Brain pericyte (primary cell): ENCODE data around the gene RNF111.

Experiments used
- DNase-seq: peaks from one replicate; pipeline ENCODE4 v3.0.0-alpha.2; 2012; ENCODE audit warnings: low read depth, low spot score

The RNF111 gene

GRCh38 chr15:58987491-58988005 lies at the start of gene RNF111:
Gene RNF111, plus strand, starts transcription at chr15:58987663. Its CDS starts 43,160 bp downstream, at chr15:59030823.
- DNase-seq: peak; percentile 80

DNA sequence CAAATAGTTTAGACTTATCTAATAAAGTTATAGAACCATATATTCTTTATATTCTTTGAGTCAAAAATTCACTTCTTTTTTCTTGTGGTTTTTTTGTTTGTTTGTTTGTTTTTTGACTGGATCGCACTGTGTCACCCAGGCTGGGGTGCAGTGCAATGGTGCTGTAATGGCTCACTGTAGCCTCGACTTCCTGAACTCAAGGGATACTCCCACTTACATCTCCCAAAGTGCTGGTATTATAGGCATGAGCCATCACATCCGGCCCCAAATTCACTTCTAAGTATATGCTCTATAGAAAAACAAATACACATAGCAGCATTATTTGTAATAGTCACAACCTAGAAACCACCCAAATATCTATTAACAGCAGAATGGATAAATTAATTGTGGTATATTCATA lies 40.3 kb upstream of the RNF111 start:
- DNase-seq: no peak

DNA sequence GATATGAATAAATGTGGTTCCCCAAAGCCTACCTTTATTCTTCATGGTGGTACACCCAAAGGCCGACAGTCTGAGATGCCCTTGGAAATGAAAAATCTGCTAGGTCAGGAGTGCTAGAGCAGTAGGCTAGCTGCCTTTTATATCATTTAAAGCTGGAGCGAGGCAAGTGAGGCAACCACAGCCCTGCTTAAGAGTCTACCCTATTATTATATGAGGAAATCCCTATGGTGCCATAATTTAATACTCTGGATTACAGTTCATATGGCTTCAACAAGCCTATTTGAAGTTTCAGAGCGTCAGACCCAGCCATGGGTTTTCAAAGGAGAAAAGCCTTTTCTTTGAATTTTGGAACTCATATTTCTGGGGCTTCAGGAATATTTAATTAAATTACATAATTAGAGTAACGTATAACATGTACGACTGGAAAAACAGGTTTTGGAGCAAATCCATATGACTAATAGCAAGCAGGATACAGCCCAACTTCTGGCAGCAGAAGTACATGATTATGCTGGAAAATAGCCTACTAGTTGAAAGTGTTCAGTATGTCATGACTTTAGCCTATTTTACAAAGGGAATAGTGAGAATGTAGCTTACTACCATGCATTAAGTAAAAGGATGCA lies 36.0 kb upstream of the RNF111 start:
- DNase-seq: no peak

DNA sequence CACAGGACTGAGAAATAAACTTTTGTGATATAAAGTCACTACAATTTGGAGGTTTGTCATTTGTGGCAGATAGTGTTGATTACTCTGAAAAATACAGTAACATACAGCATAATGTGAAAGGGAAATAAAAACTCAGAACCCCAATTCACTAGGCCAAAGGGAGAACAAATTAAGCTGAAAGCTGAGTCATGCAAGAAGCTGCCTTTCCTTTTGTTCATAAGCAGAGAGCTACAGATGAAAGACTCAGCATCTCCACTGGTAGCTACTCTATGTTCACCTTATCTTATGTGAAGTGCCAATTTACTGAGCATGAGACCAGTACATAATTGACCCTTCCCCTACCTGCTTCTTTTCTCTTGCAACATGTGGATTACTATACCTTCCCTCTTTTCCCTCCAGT lies 34.7 kb upstream of the RNF111 start:
- no peak for DNase-seq

DNA sequence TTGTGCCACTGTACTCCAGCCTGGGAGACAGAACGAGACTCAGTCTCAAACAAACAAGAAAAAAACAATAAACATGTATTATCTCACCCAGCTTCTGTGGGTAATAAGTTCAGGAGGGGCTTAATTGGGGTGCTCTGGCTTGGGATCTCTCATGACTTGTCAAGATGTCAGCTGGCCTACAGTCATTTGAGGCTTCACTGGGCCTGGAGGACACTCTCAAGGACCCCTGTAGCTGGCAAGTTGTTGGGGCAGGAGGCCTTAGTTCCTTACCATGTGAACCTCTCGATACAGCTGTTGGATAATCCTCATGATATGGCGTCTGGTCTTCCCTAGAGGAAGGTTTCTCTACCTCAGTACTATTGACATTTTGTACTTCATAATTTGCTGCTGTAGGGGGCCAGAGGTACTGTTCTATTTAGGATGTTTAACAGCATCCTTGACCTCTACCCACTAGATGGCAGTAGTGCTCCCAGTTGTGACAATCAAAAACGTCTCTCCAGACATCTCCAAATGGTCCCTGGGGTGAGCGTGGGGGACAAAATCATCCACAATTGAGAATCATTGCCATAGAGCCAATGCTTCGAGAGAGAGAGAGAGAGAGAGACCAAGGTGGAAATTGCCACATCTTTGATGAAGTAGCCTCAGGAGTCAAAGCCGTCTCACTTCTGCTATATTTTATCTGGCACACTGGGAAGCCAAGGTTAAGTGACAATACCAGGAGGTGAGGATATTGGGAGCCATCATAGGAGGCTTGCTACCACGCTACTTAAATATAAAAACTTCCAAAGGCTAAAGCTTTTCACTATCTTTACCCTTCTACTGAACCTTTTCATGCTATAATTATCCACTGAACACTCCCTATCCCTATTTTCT lies 30.1 kb upstream of the RNF111 start:
- no peak for DNase-seq

DNA sequence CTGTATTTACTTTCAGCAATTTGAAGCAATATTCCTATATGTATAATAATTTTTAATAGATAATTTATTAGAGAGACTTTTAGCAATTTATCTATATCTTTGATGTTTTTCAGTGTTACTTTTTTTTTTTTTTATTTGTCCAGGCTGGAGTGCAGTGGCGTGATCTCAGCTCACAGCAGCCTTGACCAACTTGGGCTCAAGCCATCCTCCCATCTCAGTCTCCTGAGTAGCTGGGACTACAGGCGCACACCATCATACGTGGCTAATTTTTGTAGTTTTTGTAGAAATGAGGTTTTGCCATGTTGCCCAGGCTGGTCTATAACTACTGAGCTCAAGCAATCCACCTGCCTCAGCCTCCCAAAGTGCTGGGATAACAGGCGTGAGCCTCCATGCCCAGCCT lies 28.7 kb upstream of the RNF111 start:
- no peak for DNase-seq

- DNase-seq: no peak
Observed at GRCh38 chr15:58962136-58962535, 25.3 kb upstream of the RNF111 start.

DNA sequence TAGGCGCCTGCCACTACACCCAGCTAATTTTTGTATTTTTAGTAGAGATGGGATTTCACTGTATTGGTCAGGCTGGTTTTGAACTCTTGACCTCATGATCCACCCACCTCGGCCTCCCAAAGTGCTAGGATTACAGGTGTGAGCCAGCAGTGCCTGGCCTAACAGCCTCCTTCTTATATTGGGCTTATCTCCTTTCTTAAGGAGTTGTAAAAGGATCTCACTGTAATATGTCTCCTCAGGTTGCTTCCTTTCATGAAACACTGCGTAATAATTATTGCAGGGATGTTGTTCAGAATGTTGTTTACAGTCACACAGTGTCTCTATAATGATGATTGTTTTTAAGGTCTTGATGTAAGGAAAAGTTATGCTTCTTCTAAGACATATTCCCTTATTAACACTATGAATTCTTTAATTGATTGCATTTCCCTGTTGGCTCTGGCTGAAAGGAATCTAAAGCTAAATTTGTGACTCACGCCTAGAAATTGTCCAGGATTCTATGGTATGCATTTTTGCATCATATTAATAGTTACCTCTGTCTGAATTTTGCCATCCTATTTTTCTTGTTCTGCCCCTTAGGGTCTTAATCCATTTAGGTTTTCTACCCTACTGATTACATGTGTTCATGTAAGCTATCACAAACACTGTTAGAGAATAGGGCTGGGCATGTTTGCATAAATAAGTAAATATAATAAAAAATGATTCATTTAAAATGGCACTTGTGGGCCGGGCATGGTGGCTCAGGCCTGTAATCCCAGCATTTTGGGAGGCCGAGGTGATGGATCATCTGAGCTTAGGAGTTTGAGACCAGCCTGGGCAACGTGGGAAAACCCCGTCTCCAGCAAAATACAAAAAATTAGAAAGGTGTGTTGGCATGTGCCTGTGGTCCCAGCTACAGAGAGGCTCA lies 24.5 kb upstream of the RNF111 start:
- no peak for DNase-seq

DNA sequence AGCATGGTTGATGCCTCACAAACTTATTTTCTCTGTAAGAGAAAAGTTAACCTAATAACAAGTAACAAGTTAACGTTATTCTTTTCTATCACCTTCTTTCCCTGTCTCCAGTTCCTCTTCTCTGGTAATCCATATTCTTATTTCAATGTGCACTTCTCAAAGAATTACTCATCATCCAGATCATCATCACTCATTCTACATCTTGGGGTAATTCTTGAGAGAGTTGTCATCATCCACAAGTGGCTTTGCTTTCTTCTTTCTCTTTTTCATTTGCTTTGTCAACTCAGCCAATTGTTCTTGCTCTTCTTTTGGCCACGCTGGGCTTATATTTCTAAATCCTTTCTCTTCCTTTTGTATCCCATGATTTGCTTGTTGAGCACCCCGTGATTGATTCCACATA lies 20.8 kb upstream of the RNF111 start:
- no peak for DNase-seq

- DNase-seq: no peak
Observed at GRCh38 chr15:58967479-58967878, 20.0 kb upstream of the RNF111 start.

GRCh38 chr15:58977887-58978286 lies 9.6 kb upstream of the RNF111 start:
- DNase-seq: no peak

DNA sequence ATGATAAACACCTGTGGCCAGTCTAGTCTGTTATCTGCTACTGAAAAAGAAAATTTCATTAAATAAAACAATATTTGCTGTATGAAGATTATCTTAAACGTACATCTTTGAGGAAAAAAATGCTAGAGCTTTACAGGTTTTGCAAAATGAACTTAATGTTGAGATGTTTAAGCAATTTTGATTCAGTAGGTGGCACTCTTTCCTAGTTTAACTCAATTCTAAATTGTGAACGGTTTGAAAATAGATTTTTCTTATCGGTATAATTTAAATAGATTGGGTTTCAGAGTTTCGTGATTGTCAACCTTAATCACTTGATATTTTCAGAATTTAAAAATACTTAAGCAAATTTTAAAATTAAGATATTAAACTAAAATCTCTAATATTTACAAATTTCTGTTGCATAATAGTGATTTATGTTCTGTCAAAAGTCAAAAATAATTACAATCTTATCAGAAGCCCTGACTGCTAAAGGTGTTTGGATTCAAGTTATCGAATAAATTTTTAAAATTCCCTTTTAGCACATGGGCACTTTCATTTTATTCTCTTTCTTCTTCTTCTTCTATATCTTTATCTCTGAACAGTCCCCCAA lies 7.0 kb upstream of the RNF111 start:
- peak; percentile 10 for DNase-seq

DNA sequence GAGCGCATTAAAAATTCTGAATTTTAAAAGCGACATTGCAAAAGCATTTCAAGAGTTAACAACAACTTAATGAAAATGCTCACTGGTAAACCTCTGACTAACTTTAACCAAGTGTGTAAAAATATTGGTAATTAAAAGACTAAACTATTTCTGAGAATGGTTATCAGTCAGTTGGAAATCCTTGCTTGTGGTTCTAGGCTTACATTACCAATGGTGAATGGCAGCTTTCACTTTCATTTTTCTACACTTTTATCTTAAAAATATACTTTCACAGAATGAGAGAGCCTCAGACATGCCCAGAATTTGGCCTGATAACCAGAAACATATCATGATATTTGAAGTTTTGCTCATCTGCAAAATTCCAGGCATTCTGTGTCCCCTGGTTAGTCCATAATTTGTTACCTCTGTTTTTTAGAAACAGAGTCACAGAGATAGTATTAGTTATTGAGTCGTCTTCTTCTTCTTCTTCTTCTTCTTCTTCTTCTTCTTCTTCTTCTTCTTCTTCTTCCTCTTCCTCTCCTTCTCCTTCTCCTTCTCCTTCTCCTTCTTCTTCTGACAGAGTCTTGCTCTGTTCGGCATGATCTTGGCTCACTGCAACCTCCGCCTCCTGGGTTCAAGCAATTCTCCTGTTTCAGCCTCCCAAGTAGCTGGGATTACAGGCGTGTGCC lies 5.5 kb upstream of the RNF111 start:
- DNase-seq: no peak

DNA sequence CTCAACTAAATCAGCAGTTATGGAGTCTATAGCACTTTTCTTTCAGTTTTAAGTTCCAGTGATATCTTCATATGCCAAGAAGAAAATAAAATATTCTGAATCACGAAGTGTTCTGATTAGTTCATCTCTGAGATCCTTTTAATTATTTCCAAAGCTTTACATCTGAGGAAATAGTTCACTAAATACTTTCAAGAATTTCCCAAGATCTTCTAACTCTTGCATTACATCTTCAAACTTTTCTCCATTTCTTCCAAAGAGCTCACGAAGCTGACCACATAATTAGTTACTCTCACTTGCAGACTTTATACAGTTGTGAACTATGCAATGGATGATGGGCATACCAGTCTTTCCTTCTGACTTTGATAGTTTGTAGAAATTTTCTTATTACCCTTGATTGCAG lies 4.2 kb upstream of the RNF111 start:
- no peak for DNase-seq

DNA sequence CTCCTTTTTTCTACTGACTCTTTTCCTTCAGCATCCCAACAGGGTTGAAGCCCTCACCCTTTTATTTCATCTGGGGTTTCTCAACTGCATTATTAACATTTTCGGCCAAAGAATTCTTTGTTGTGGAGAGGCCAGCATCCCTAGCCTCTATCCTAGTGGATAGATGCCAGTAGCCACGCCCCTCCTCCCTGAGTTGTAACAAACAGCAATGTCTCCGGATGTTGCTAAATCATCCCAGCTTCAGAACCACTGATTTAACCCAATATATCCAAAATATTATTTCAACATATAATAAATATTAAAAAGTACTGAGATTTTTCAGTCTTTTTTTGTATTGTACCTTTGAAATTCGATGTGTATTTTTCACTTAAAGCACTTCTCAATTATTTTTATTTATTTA lies 2.0 kb upstream of the RNF111 start:
- DNase-seq: no peak

DNA sequence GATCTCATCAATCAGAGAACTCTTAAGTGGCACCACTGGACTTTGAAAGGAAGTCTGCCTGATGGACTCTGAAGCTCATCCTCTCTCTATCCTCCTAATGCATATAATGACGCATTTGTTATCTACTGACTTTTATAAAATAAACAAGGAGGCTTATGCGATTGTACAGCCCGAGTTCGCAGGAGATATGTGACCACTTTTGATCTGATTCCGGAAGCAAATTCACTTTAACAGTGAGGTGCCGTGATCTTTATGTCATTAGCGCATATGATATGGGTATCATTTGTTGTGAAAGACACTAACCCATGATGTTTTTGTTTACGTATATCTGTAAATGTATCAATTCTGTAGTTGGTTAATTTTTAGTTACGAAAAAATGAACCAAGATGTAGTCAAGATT lies 427 bp upstream of the RNF111 start:
- DNase-seq: peak; percentile 10

- peak; percentile 3 for DNase-seq
Observed at GRCh38 chr15:58988006-58988785, 733 bp downstream of the RNF111 start.

- no peak for DNase-seq
Observed at GRCh38 chr15:58992181-58992580, 4.7 kb downstream of the RNF111 start.

- no peak for DNase-seq
Observed at GRCh38 chr15:58994906-58995453, 7.5 kb downstream of the RNF111 start.

- DNase-seq: no peak
Observed at GRCh38 chr15:58999694-59000093, 12.2 kb downstream of the RNF111 start.
